ENCODE results near the gene ERCC6L.

DNA sequence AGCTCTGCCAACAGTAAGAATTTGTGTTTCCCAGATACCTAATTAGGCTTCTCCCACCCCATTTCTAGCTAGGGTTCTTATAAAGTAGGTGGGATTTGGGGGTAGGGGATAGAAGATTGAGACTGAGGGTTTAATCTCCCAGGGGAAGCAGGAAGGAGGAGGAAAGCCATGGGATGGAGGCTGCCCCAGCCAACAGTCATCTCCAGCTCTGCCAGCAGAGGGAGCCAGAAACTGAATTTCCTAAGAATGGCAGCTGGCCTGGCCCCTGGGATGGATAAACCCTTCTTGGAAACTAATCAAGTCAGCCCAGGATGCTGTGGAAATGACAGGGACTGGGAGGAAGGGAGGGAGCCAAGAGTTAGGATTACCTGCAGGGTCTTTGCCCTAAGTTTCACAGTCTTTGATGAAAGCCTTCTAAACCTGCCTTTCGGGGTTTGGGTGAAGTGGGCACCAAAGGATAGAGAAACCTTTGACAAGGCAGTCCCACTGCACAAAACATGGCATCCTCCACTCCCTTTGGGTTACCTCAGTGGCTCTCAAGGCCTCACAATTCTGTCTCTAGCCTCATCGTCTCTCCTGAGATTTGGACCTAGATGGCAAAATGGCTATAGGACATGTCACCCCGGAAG lies 6.7 kb upstream of the ERCC6L start:
- TF ChIP-seq RORB (CRISPR knock-in tag; IDR thresholded peaks at IDR 0.05) = no peak
- TF ChIP-seq, protein P1, sequence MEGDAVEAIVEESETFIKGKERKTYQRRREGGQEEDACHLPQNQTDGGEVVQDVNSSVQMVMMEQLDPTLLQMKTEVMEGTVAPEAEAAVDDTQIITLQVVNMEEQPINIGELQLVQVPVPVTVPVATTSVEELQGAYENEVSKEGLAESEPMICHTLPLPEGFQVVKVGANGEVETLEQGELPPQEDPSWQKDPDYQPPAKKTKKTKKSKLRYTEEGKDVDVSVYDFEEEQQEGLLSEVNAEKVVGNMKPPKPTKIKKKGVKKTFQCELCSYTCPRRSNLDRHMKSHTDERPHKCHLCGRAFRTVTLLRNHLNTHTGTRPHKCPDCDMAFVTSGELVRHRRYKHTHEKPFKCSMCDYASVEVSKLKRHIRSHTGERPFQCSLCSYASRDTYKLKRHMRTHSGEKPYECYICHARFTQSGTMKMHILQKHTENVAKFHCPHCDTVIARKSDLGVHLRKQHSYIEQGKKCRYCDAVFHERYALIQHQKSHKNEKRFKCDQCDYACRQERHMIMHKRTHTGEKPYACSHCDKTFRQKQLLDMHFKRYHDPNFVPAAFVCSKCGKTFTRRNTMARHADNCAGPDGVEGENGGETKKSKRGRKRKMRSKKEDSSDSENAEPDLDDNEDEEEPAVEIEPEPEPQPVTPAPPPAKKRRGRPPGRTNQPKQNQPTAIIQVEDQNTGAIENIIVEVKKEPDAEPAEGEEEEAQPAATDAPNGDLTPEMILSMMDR (IDR thresholded peaks at IDR 0.05) = peak; percentile 52; the same call in 1 of the 2 replicates
- TF ChIP-seq, protein P2, sequence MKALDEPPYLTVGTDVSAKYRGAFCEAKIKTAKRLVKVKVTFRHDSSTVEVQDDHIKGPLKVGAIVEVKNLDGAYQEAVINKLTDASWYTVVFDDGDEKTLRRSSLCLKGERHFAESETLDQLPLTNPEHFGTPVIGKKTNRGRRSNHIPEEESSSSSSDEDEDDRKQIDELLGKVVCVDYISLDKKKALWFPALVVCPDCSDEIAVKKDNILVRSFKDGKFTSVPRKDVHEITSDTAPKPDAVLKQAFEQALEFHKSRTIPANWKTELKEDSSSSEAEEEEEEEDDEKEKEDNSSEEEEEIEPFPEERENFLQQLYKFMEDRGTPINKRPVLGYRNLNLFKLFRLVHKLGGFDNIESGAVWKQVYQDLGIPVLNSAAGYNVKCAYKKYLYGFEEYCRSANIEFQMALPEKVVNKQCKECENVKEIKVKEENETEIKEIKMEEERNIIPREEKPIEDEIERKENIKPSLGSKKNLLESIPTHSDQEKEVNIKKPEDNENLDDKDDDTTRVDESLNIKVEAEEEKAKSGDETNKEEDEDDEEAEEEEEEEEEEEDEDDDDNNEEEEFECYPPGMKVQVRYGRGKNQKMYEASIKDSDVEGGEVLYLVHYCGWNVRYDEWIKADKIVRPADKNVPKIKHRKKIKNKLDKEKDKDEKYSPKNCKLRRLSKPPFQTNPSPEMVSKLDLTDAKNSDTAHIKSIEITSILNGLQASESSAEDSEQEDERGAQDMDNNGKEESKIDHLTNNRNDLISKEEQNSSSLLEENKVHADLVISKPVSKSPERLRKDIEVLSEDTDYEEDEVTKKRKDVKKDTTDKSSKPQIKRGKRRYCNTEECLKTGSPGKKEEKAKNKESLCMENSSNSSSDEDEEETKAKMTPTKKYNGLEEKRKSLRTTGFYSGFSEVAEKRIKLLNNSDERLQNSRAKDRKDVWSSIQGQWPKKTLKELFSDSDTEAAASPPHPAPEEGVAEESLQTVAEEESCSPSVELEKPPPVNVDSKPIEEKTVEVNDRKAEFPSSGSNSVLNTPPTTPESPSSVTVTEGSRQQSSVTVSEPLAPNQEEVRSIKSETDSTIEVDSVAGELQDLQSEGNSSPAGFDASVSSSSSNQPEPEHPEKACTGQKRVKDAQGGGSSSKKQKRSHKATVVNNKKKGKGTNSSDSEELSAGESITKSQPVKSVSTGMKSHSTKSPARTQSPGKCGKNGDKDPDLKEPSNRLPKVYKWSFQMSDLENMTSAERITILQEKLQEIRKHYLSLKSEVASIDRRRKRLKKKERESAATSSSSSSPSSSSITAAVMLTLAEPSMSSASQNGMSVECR (CRISPR knock-in tag; IDR thresholded peaks at IDR 0.05; ENCODE audit: borderline replicate concordance) = no peak
- TF ChIP-seq NR2C2 (CRISPR knock-in tag; IDR thresholded peaks at IDR 0.05) = no peak
- no peak for TF ChIP-seq FOXK1 (CRISPR knock-in tag; IDR thresholded peaks at IDR 0.05)
